HG03439 (cell line): Measurements from ENCODE around the gene CMC2.

ENCODE experiments used
- ATAC-seq: cut with Tn5 transposase; IDR thresholded peaks from one replicate; pipeline ENCODE4 v1.9.1; 2021; ENCODE audit warnings: mild to moderate bottlenecking, moderate library complexity; ENCODE audit not compliant: unreplicated experiment

Gene CMC2

GRCh38 chr16:81003610-81004460, 2.9 kb downstream of the CMC2 start:
- ATAC-seq = no peak

GRCh38 chr16:81003064-81003463, 3.6 kb downstream of the CMC2 start:
- no peak for ATAC-seq

GRCh38 chr16:81001330-81001729, 5.4 kb downstream of the CMC2 start:
- no peak for ATAC-seq

- no peak for ATAC-seq
These were observed 5.8 kb downstream of the CMC2 start for GRCh38 chr16:81000873-81001272.

- no peak for ATAC-seq
These were observed 8.6 kb downstream of the CMC2 start for GRCh38 chr16:80997964-80998620.

- ATAC-seq = no peak
These were observed 9.4 kb downstream of the CMC2 start for GRCh38 chr16:80997139-80997798.

- no peak for ATAC-seq
These were observed 10.0 kb downstream of the CMC2 start for GRCh38 chr16:80996688-80997138.

GRCh38 chr16:80994451-80994850, 12.2 kb downstream of the CMC2 start:
- ATAC-seq = no peak

GRCh38 chr16:80993834-80994233, 12.9 kb downstream of the CMC2 start:
- ATAC-seq = no peak

- ATAC-seq = no peak
These were observed 13.4 kb downstream of the CMC2 start for GRCh38 chr16:80993307-80993706.

- no peak for ATAC-seq
These were observed 13.9 kb downstream of the CMC2 start for GRCh38 chr16:80992676-80993293.

GRCh38 chr16:80991792-80992430, 14.8 kb downstream of the CMC2 start:
- no peak for ATAC-seq

- ATAC-seq = no peak
These were observed 15.7 kb downstream of the CMC2 start for GRCh38 chr16:80990978-80991377.

GRCh38 chr16:80990577-80990976, 16.1 kb downstream of the CMC2 start:
- ATAC-seq = no peak

GRCh38 chr16:80989801-80990200, 16.9 kb downstream of the CMC2 start:
- ATAC-seq = no peak

- ATAC-seq = no peak
These were observed 17.9 kb downstream of the CMC2 start for GRCh38 chr16:80988756-80989155.

GRCh38 chr16:80986557-80986956, 20.1 kb downstream of the CMC2 start:
- ATAC-seq = no peak

- ATAC-seq = no peak
These were observed 21.1 kb downstream of the CMC2 start for GRCh38 chr16:80985611-80986010.

GRCh38 chr16:80984124-80984892, 22.4 kb downstream of the CMC2 start:
- no peak for ATAC-seq

- no peak for ATAC-seq
These were observed 24.0 kb downstream of the CMC2 start for GRCh38 chr16:80982646-80983045.
